Activated T-cell treated with anti-CD3 and anti-CD28 coated beads for 24 hours (primary cell): Measurements from ENCODE around the gene HS6ST1.
"Not testable (repeated sequence)": the region's sequence is repeated elsewhere in the genome, so short reads cannot be mapped to it uniquely, and the experiment has no call there.

ENCODE experiments used
- DNase-seq: peaks from one replicate; pipeline ENCODE4 v3.0.0-alpha.2; 2020; ENCODE audit warnings: low read depth

Gene HS6ST1

DNA sequence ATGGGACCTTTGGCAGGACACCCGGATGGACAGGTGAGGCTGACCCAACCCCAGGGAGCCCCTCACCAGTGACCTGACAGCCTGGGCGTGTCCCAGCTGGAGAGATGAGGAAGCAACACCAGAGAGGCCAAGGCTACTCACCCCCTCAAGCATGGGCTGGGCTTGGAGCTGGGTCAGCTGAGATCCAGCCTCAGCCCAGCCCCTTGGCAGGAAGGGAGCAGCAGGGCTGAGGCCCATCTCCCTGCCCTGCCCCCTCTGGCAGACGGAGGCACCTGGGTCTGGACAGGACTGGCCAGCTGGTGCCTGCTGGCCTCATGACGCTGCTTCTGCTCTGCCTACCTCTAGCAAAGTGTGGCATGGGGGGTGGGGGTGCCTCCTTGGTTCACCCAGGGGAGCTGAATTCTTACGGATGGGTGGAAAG is 37.8 kb downstream of the HS6ST1 start:
- no peak for DNase-seq

DNA sequence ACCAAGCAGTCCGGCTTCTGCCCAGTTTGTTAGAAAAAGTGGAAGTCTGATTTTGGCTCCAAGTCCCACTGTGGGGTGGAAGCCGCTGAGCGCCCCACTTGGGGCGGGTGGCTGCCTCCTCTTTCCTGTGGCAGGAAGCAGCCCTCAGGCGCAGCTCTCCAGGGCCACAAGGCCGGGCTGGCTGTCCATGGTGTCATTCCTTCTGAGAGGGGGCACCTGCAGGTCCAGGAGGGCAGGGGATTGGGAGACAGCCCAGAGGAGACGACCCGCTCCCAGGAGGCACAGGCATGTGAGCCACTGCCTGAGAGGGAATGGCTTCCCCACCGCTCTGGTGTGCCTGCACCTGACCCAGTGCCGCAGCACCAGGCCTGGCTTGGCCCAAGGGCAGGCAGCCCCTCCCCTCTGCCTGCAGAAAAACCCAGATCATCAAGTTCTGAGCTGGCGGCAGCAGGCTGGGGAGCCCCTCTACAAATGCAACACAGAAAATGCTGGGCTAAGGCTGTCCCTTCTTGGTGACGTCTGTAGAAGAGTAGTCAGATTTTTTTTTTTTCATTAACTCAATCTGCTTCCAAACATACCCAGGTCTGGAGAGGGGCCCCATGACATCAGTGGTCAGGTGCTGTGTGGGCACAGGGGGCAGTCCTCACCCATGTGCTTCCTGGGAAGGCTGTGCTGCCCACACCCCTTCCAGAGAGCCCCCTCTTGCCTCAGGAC is 38.4 kb downstream of the HS6ST1 start:
- DNase-seq, result no peak

DNA sequence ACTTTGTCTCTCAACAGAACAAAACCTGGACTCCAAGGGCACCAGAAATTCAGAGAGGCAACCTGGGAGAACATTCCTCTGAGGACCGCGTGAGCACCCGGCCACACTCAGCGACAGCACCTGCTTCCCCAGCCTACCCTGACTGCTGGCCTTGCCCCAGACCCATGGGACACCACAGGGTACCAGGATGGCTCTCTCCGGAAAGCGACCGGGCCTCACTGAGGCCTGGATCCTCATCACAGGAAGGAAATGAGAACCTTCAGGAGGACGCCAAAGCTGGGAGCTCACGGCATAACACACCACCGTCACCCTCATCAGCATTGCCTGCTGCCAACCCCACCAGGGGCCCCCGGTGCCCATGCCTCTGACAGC is 38.9 kb downstream of the HS6ST1 start:
- no peak for DNase-seq

DNA sequence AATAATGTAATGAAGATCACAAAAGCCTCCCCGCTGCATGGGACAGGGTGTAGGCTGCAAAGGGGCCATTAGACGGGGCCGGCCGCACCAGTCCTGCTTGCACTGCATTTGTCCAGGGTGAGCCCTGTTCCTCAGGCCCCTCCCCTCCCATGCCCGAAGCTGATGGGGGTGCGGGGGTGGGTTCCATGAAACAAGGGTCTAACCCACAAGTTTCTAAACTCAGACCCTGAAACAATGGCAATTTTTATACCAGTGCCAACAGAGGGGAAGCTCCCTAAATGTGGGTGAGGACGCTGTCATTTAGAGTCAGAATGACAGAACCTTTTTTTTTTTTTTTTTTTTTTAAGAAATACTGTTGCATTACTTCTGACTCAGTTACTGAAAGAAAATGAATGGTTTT is 39.7 kb downstream of the HS6ST1 start:
- DNase-seq, result no peak

DNA sequence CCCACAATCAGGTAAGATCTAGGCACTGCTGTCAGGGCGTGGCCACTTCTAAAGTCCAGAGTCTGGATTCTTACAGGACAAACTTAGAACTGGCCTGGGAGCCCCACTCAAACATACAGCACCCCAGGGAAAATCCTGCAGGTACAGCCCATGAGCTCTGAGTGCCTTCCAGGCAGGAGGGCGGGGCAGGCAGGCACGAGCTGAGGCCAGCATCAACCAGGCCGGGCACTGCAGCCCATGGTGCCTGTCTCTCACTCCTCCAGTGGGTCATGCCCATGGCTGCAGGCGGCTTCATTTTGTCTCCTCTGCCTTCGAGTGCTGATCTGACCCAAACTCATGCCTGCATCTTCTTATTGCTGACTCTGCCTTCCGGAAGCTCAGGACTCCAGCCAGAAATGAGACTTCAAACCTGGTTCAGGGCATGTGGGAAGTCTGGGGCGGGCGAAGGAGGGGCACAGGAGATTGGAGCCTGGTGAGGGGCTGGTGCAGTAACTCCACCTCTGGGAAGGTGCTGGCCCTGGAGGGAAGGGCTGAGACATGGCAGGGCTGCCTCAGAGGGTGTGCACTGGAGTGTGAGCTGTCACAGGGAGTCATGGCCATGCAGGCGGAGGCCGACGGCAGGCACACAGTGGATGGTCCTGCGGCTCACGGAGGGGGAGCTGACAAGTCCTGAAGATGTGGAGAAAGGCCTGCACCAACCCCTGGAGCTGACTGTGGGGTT is 40.5 kb downstream of the HS6ST1 start:
- no peak for DNase-seq

DNA sequence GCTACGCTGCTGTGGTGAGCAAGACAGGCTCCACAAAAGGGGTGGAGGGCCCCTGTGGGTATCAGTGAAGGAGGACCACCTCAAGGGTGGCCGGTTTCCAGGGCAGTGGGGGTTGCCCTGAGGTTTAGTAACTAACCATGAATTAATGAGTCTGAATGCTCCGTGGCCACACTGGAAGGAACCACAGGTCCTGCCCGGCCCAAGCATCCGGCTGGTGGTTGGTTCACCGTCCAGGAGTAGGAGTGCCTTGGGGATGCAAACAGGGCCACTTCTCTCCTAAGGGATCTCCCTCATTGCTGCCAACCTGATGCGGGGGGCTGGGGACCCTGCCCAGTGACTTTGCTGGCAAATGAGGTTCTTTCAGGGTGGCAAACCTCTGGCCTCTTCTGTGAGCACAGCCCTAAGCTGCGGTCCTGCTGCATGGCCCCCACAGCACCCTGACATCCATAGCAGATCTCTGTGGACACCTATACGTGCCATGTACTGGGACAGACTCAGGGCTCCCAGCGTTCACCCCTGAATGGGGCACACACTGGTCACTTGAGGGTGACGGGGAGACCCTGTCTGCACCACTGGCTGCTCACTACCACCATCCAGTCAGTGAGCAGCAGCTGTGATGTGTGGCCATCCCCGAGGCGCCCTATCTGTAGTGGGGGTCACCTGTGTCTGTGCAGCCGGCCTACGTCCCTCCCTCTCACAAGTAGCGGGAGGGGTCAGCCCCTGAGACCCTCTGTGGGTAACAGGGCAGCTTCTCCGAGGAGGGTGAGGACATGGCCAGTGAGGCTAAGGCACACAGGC is 41.6 kb downstream of the HS6ST1 start:
- no peak for DNase-seq

DNA sequence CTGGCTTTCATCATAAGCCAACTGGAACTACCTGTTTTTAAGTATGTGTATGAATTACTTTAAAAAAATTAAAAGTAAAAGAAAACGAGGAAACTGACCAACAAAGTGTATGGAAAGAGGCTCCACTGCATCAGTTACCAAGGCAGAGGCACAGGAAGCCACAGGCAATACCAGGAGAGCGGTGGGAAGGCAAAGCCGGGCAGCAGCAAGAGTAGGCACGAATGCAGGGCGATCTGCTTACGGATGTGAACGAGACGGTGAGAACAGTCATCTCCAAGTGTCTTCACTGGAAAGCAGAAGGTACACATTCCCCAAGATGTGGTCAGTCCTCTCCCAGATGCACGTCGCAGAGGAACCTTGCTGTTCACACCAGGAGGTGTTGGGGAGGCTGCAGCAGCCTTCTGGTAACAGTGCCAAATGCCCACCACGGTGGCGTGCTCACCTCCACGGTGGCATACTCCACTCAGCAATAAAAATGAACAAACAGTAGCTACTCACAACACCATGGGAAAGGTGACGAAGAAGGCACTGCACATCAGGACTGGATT is 43.1 kb downstream of the HS6ST1 start:
- DNase-seq, result no peak

DNA sequence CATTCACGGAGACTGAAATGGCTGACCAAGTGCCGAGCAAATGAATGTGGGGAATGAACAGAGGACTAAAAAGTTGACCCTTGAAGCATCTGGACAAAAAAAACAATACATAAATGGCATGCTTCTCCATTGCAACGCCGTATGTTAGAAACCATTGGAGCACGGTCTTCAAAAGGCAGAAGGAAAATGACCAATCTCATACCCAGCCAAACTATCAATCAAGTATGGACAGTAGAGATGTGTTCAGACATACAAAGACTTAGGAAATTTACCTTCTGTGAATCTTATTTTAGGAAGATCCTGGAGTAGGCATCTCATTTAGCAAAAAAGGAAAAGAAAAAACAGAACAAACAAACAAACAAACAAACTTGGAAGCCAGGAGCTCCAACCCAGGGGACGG is 44.5 kb downstream of the HS6ST1 start:
- no peak for DNase-seq

DNA sequence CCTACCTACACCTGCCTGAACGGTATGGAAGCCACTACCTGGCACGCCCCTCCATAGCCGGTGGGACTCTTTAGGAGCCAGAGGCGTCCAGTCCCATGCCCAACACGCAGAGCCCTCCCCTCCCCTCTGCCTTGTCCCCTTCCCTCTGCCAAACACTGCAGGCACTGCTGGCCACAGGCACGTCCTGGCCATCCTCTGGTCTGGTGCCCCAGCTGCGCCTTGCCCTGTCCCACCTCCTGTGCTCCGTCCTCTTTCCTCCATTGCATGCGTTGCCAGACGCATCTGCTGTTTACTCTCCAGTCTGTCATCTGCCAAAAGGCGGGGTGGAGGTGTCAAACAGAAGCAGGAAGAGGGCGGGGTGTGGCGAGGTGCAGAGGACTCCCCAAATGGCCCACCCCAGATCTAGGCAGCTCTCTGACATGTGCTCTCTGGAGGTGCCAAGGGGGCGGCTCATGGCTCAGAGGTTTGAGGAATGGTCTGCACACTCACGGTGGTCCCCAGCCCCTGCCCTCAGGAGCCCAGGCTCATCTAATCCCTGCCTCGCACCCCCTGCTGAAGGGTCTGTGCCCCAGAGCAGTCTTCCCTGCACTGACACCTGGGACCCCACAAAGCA is 45.1 kb downstream of the HS6ST1 start:
- no peak for DNase-seq

DNA sequence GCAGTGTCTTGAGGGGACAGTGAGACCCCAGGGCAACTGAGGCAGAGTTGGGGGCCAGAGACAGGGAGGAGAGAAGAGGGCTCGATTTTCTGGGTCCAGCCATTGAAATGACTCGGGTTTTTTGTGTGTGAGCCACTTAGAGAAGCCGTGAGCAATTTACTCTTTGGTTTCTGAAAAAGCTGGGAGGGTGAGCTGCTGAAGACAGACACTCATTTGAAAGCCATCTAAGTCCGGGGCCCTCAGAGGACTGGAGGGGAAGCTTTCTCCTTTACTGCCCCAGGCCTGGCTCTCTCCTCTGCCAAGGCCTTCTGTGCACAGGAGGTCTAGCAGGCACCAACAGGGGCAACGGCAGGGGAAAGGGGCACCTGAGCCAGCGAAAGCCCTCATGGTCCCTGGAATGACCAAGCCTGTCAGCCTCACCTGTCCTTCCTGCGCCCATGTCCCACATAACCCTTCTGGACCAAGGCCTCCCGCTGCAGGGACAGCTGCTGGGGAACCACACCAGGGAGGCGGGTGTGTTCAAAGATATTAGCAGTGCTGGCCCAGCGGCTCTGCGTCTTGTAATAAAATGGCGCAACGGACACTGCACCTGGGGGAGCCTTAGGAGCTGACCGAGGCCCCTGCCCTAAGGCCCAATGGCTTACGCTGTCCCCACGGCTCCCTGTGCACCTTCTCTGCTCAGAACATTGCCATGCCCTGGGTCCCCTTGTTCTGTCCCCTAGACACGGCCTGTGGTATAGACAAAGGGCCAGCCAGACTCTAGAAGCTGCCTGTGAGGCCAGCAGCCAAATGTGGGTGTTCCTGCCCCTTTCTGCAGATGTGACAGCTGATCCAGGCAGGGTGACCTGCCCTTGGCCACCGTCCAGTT is 45.8 kb downstream of the HS6ST1 start:
- DNase-seq, result no peak

DNA sequence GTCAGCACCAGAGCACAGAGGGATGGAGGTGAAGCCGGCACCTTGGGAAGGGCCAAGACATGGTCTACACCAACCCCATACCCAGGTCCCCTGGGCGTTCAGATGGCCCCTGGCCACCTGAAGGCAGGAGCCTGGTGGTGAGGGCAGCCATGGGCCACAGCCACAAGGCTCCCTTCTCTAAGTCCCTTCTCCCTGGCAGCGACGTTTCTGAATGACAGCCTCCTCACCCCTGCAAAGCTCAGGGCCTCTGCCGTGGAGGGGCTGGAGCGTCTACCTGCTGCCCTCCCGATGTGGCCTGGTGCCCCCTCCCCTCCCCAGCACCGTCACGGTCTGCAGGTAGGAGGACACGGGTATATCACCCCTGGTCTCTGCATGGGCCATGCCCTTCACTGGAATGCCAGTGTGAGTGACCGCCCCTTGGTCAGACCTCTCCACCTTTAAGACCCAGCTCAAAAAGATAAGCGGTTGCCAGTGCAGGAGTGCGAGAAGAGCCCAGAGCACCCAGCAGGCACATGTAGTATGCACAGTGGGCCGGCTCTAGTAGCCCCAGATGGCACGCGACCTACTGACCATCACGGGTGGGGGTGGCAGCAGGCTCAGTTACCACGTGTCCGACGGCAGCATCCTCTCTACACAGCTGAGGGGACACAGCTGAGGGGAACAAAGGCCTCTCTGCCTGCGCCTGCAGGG is 46.6 kb downstream of the HS6ST1 start:
- DNase-seq, result no peak

DNA sequence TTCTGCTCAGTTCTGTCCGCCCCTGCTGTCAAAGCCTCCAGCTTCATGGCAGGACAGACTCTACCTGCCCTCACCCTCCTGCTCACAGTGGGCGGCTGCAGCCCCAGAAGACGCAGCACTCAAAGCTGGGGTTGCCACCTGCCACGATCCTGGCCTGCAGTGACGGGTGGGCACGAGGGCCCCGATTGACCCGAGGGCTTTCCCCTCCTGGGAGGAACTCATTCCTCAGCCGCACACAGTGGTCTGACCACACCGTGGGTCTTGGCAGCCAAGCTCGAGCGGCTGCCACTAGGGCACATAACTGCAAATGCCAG is 47.1 kb downstream of the HS6ST1 start:
- DNase-seq, result no peak

DNA sequence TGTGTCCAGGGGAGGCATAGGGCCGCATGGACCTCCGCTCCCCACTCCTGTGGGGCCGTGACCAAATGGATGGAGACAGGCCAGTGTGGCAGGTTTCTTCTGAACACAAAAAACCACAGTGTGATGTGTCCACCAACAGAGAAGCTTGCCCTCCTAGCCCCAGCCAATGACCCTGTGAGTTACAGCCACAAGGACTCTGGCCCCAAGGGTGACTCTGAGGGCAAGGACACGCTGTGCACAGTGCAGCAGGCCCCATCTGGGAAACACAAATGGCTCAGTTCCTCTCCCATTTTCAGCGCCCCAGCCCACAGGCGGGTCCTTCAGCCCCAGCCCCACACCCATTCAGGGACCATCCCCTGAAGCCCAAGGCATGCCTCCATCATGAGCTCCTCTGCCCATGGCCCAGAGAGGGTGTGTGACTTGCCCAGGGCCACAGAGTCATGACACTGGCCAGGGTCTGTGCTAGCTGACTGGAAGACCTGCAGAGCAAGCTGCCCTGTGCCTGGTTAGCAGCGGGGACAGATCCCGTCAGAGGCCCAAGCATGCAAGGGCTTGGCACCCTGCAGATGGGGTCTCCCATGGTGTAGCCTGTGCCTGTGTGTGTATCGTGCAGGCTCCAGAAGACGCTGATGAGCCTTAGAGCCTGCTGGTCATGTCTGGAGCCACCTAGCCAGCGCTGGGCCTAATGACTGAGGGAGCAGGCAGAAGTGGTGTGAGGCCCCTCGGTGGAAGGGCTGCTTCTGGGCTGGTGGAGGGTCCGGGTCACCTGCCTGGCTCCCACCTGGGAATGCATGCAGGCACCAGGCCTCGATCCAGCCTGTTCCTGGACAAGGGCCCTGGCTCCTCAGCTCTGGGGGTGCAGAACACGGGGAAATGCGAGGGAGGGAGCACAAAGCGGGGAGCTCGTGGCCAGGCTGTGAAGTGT is 47.7 kb downstream of the HS6ST1 start:
- no peak for DNase-seq

DNA sequence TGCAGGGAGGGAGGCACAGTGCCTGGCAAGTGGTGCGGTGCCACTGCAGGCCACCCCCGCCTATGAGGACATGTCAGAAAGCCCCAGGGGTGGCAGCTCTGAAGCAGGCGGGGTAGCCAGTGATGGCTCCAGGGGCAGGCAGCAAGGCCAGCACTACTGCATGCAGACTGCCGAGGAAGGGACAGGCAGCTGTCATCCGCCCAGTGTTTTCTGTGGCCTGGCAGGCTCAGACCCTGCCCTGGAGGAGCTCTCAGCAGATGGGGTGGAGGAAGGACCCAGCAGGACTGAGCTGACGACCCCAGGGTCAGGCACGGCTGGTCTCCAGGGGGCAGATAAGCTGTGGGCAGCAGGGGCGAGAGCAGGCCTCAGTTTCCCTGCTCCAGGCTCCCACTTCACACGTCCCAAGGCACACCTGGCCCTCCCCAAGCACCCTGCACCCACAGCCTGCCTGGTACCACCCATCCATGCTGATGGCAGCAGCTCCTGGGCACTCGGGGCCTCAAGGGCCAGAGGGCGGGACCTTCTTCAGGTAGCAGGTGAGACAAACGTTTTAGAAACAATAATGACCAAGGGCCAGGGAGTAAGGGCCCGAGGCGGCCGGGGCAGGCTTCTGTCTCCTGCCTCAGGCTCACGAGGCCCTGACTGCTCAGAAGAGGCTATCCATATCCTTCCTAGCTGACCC is 48.5 kb downstream of the HS6ST1 start:
- no peak for DNase-seq

DNA sequence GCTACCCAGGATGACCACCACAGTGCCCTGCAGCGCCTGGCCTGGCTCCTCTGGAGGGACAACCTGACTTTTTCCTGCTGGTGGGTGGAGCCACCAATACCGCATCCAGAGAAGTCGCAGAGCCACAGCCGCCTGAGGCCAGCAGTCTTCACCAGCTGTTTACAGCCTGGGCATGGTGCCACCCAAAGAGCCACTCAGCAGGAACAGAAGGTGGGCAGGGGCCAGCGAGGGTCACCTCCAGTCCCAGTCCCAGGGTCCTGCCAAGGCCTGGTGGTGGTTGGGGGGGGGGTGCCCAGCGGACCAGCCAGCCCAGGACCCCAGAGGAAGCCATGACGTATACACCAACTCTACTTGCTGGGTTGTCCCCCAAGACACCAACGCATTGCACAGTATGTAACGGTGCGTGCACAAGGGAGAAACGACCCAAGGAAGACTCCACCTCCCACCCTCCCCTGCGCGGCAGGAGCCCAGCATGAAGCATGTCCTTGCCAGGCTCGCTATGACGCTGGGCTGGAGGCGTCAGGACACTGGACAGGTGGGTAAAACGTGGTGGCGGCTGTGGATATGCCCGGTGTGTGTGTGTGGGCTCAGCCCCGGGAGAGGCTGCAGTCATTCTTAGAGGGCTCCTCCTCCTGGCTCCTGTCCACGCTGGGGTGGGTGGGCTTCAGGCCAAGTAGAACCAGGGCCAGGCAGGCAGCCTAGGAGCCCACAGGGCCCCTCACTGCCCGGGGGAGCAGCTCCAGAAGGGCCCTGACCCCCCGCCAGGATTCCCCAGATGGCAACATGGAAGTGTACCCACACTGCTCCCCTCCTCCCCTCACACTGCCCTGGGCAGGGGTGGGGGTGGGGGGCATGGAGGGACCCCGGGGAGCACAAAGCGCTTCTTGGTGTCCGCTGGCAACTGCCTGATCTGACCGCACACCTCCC is 49.3 kb downstream of the HS6ST1 start:
- DNase-seq, result no peak

DNA sequence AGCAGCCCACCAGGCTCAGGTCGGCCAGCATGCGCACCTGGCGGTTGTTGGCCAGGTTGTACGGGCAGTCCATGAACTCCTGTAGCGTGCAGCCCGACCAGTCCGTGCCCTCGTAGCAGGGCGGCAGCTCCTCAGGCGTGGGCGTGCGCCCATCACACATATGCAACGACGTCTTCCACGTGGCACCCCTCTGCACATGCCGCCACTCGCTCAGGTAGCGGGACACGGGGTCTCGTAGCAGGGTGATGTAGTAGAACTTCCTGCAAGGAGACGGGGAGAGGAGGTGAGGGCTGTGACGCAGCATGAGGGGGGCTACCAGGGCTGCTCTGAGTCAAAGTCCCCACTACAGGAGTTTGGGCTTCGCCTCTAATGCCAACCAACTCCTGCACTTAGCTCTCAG is 50.1 kb downstream of the HS6ST1 start:
- not testable (repeated sequence) for DNase-seq

DNA sequence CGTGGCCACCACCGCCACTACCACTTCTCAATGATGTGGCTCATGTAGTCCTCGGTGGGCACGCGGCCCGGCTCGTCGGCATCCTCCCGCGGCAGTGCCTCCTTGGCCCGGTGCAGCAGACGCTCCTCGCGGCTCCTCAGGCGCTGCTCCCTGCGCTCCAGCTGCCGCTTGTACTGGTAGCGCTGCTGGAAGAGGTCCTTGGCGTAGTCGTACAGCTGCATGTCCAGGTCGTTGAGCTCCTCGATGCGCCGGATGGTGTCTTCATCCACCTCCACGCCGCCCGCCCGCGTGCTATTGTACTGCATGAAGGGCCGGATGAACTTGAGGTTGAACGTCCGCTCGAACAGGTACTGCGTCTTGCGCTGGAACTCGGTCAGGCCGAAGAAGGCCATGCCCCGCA is 50.5 kb downstream of the HS6ST1 start:
- not testable (repeated sequence) for DNase-seq

DNA sequence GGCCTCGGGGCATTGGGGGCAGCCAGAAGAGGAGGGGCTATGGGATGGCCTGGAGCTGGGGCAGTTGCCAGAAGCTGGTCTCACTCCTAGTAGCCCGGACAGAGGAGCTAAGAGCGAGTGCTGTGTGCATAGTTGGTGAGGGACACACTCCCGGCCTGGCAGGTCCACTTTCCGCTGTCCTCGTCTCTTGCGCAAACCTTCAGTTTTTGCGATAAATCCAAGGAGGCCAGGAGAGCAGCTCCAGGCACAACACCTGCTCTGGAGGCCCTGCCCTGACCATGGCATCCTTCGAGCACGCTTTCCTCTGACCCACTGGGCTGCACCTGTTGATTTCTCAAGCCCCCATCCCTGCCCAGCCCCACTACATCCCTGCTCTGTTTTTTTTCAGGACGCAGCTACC is 51.0 kb downstream of the HS6ST1 start:
- DNase-seq, result not testable (repeated sequence)
